Psoas muscle (tissue), 8 donors: ENCODE results near the gene DACH1. TPM values are rescaled to one million over a fixed set of nuclear protein-coding genes. Genes with fewer than 3 reads are reported as not detected.

ENCODE experiments used
- ATAC-seq, 4 donors: fragments of 200-7000 bp; cut with Tn5 transposase; one replicate each; pipeline ENCODE4 v1.9.1; 2020; ENCODE audit warnings: moderate library complexity in 3 of 4, mild to moderate bottlenecking in 2 of 4
- DNase-seq, 2 donors: peaks; one replicate each; pipeline ENCODE4 v3.0.0-alpha.2; 2020
- H3K27ac ChIP-seq: fragments of 200-600 bp; one replicate; pipeline ENCODE4 v1.8.0; 2022
- H3K27me3 ChIP-seq, 3 donors: fragments of 200-600 bp in 1 of 3; one replicate each; pipeline versions ENCODE4 v1.6.1 to v1.8.0; 2013 to 2022; ENCODE audit warnings: low read length in 2 of 3, mild to moderate bottlenecking in 2 of 3, moderate library complexity in 1 of 3; ENCODE audit not compliant: insufficient read depth in 3 of 3
- H3K36me3 ChIP-seq, 2 donors: fragments of 200-600 bp in 1 of 2; one replicate each; pipeline versions ENCODE4 v1.6.1 to v1.8.0; 2013 to 2022; ENCODE audit warnings: low read depth in 1 of 2, mild to moderate bottlenecking in 1 of 2, moderate library complexity in 1 of 2; ENCODE audit not compliant: insufficient read depth in 1 of 2
- H3K4me1 ChIP-seq: fragments of 200-600 bp; one replicate; pipeline ENCODE4 v1.8.0; 2022
- H3K4me3 ChIP-seq: fragments of 200-600 bp; one replicate; pipeline ENCODE4 v1.8.0; 2022; ENCODE audit warnings: mild to moderate bottlenecking
- H3K9me3 ChIP-seq: fragments of 200-600 bp; one replicate; pipeline ENCODE4 v1.8.0; 2022
- WGBS, 3 donors: extraction: QIAGEN DNeasy Blood & Tissue Kit; methylation state at CpG; one replicate each; pipeline versions ENCODE4 v1.1.6 to v1.1.7; 2013; 5-methylcytosine and 5-hydroxymethylcytosine counted together
- intact Hi-C, 2 donors: fragments of 100-400 bp; cut with DNase I; formaldehyde crosslinking; loops; one replicate each; pipeline versions ENCODE4 v1.11.0 to v1.14.2; 2022
- polyA plus RNA-seq, 3 donors: library from polyadenylated mRNA; stranded (reverse); fragments of 200-250 nt; gene quantifications; one replicate each; pipeline ENCODE4 v1.2.3, GENCODE V29; 2013
- total RNA-seq, 4 donors: library from RNA; stranded (reverse); fragmentation: NEBNext Ultra II Directional in 2 of 4; extraction: Animal tissue kit (Norgen Biotek cat#: 25700) in 2 of 4; gene quantifications; one replicate each; pipeline versions ENCODE4 v1.2.1 to v1.2.4, GENCODE V29; 2021 to 2023
- TF ChIP-seq, protein P1 (sequence below): fragments of 200-600 bp; IDR thresholded peaks from one replicate; pipeline ENCODE4 v1.8.0; 2022; ENCODE audit warnings: antibody characterized with exemption
- donor health status: healthy with polysubstance abuse.
- donor health status: DM: no; HTN: no; CAD: no; lungs with moderate emphysema.
- donor health status: Bipolar disorder and iron deficiency.
- donor health status: healthy.
- donor health status: DM: yes; HTN: yes; CAD: no.
- donor health status: DM: no; HTN: no; CAD: no.
- donor health status: DM: no; HTN: no; CAD: no.
- donor health status: DM: yes; HTN: yes; CAD: no.

DACH1 gene
- total and polyA plus RNA-seq, 7 donors, result 0.51 to 3.6 (median 1.1) TPM

DNA sequence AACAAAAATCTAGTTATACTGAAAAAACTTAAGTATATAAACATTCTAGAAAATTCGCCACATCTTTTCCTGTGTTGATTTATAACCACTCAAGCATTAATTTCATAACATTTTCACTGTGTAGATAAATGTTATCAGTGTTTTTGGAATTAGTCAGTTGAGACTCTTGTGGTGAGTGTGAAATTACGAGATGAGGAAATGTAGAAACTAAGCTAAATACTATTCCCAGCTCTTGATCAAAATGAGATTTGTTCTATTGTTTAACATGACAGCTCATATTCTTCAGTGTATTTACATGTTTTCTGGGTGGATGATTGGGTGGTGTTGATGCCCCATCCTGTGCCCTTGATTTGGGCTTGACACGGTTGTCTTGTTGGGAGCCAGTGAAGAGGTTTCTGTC is 406.8 kb downstream of the DACH1 start:
- no peak for ATAC-seq
- Histone ChIP-seq H3K9me3 (no peaks in the 10 kb centered on the region), H3K4me1 (no peaks in the 10 kb centered on the region), H3K36me3 (no peaks in the 10 kb centered on the region), H3K4me3 (no peak overlapping the region), H3K27me3 (no peaks in the 10 kb centered on the region), H3K27ac (no peak overlapping the region)
- WGBS, 3 donors, result 60 to 62% (median 62%) methylated on average over 3 of the region's 3 CpGs
- no peak for DNase-seq
- TF ChIP-seq, protein P1, sequence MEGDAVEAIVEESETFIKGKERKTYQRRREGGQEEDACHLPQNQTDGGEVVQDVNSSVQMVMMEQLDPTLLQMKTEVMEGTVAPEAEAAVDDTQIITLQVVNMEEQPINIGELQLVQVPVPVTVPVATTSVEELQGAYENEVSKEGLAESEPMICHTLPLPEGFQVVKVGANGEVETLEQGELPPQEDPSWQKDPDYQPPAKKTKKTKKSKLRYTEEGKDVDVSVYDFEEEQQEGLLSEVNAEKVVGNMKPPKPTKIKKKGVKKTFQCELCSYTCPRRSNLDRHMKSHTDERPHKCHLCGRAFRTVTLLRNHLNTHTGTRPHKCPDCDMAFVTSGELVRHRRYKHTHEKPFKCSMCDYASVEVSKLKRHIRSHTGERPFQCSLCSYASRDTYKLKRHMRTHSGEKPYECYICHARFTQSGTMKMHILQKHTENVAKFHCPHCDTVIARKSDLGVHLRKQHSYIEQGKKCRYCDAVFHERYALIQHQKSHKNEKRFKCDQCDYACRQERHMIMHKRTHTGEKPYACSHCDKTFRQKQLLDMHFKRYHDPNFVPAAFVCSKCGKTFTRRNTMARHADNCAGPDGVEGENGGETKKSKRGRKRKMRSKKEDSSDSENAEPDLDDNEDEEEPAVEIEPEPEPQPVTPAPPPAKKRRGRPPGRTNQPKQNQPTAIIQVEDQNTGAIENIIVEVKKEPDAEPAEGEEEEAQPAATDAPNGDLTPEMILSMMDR, result no peak
- intact Hi-C loops, result no loop called here

DNA sequence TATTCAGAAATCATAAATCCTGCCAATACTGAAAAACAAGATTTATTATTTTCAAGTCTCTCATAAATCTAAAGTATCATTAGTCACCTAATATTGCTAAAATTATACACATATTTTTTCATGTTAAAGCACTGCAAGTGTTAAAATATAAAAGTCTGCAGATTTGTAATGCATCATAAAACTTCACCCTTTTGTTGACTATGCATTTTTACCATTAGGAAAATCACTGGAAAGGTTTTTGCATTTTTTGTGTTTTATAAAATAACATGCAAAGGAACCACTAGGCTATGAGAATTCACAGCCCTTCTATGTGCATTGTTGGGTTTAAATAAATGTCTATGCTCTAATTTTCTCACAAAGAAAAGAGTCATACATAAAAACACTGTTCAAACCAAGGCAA is 407.3 kb downstream of the DACH1 start:
- H3K9me3 ChIP-seq, result no peaks in the 10 kb centered on the region
- ATAC-seq, result no peak
- no peak overlapping the region for H3K27ac ChIP-seq
- H3K36me3 ChIP-seq, result no peaks in the 10 kb centered on the region
- DNase-seq, result no peak
- no peak overlapping the region for H3K4me3 ChIP-seq
- intact Hi-C loops, result no loop called here
- TF ChIP-seq, protein P1, result no peak
- H3K27me3 ChIP-seq, result no peaks in the 10 kb centered on the region
- no peaks in the 10 kb centered on the region for H3K4me1 ChIP-seq

DNA sequence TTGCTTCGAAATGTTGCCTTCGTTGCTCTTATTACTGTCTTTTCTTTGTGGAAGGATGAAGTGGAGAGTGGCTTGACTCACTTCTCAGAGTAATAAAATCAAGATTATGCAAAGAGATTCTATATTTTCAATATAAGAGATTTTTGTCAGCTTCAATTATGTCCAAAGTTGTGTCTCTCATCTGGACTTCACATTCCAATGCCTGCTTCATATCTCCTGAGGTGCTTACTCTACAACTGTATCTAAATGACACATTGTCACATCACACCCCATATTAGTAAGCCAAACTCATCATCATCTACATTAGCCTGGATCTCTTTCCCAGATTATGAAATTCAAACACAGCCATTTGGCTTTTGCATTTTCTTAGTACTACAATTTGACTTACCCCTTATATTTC is 409.4 kb downstream of the DACH1 start:
- Histone ChIP-seq H3K27ac (no peak overlapping the region), H3K36me3 (no peaks in the 10 kb centered on the region), H3K4me3 (no peak overlapping the region), H3K27me3 (no peaks in the 10 kb centered on the region), H3K4me1 (no peaks in the 10 kb centered on the region), H3K9me3 (no peaks in the 10 kb centered on the region)
- intact Hi-C loops, result no loop called here
- TF ChIP-seq, protein P1, result no peak
- ATAC-seq (no peak), DNase-seq (no peak)
- whole genome bisulfite sequencing, 3 donors, result 89 to 94% (median 94%) methylated on average over 2 of the region's 2 CpGs

DNA sequence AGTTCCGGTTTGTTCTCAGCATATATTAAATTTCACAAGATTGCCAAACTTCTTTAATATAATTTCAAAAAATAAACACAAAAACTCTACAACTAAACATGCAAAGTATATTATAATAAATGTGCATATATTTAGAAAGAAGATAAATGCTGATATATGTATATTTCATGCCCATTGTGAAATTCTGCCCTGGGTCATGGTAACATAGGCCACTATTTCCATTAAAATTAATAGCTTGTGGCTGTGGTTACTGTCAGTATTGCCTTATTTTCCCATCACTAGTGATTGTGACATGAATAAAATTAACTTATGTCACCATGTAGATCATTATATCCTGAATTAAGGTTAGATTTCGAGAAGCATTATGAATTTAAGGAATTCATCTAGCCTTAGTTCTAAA is 410.9 kb downstream of the DACH1 start:
- H3K36me3 ChIP-seq, result no peaks in the 10 kb centered on the region
- H3K9me3 ChIP-seq, result no peaks in the 10 kb centered on the region

DNA sequence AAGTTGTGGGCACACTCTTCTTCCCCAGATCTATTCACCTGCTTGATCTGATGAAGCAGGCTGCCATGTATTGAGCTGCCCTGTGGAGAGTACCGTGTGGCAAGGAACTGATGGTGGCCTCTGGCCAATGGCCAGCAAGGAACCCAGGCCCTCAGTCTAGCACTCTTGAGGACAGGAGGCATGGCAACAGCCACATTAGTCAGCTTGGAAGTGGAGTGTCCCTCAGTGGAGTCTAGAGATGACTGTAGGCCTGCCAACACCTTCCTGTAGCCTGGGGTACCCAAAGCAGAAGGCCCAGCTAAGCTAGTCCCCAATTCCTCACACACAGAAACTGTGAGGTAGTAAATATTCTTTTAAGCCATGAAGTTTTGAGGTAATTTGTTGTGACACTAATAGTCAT is 412.5 kb downstream of the DACH1 start:
- ATAC-seq (no peak), DNase-seq (no peak)
- Histone ChIP-seq H3K36me3 (no peaks in the 10 kb centered on the region), H3K27ac (no peak overlapping the region), H3K27me3 (no peaks in the 10 kb centered on the region), H3K4me3 (no peak overlapping the region), H3K9me3 (no peaks in the 10 kb centered on the region), H3K4me1 (no peaks in the 10 kb centered on the region)
- intact Hi-C loops, result no loop called here
- 90 to 94% (median 91%) methylated on average over 1 of the region's 1 CpG for WGBS, 3 donors
- TF ChIP-seq, protein P1, result no peak

More for the DNA sequence above, 410.9 kb downstream of the DACH1 start:
- DNase-seq (no peak), ATAC-seq (no peak)
- no peak overlapping the region for H3K27ac ChIP-seq
- TF ChIP-seq, protein P1, result no peak
- H3K27me3 ChIP-seq, result no peaks in the 10 kb centered on the region
- H3K4me3 ChIP-seq, result no peak overlapping the region
- intact Hi-C loops, result no loop called here
- 90 to 96% (median 91%) methylated on average over 2 of the region's 2 CpGs for WGBS, 3 donors
- no peaks in the 10 kb centered on the region for H3K4me1 ChIP-seq
